Gastrocnemius medialis (tissue), 4 donors: ENCODE measurements around the gene PPT1. TPM values are rescaled to one million over a fixed set of nuclear protein-coding genes. Genes with fewer than 3 reads are reported as not detected.

ENCODE experiments used
- ATAC-seq, 2 donors: fragments of 150-250 bp; one replicate each; pipeline ENCODE4 v1.9.1; 2016
- DNase-seq, 2 donors: peaks; one replicate each; pipeline ENCODE4 v3.0.0-alpha.2; 2019
- H3K27ac ChIP-seq, 4 donors: fragments of 200-600 bp; sonication (generic); 1 replicate in 1 of 4; 2 replicates in 3 of 4; pipeline ENCODE4 v1.5.1; 2016 to 2018; ENCODE audit warnings: mild to moderate bottlenecking in 2 of 4, moderate library complexity in 1 of 4
- H3K27me3 ChIP-seq, 3 donors: fragments of 200-600 bp; sonication (generic) in 2 of 3; 1 replicate in 1 of 3; 2 replicates in 2 of 3; pipeline versions ENCODE4 v1.5.1 to v1.6.0; 2016 to 2019; ENCODE audit warnings: mild to moderate bottlenecking in 1 of 3, moderate library complexity in 1 of 3
- H3K36me3 ChIP-seq, 2 donors: fragments of 200-600 bp; sonication (generic) in 1 of 2; one replicate each; pipeline ENCODE4 v1.5.1; 2017 to 2018
- H3K4me1 ChIP-seq, 2 donors: fragments of 200-600 bp; sonication (generic) in 1 of 2; one replicate each; pipeline ENCODE4 v1.5.1; 2016 to 2017; ENCODE audit warnings: mild to moderate bottlenecking in 2 of 2
- H3K4me3 ChIP-seq, 4 donors: fragments of 200-600 bp; sonication (generic) in 3 of 4; 1 replicate in 1 of 4; 2 replicates in 3 of 4; pipeline ENCODE4 v1.5.1; 2016 to 2019; ENCODE audit warnings: mild to moderate bottlenecking in 2 of 4
- H3K9me3 ChIP-seq, 3 donors: fragments of 200-600 bp; sonication (generic) in 2 of 3; 1 replicate in 1 of 3; 2 replicates in 2 of 3; pipeline ENCODE4 v1.5.1; 2016 to 2019
- POLR2A ChIP-seq, 2 donors: fragments of 450-650 bp; IDR thresholded peaks; one replicate each; pipeline ENCODE4 v1.6.1; 2017; ENCODE audit warnings: antibody characterized with exemption in 2 of 2, mild to moderate bottlenecking in 2 of 2, moderate library complexity in 2 of 2
- in situ Hi-C, 4 donors: fragments of 200-750 bp; cut with MboI; loops; one replicate each; pipeline versions ENCODE4 v1.15.0 to v1.8.0; 2017; ENCODE audit warnings: low sequenced_read_pairs in 4 of 4
- intact Hi-C: fragments of 100-400 bp; cut with DNase I; formaldehyde crosslinking; loops from one replicate; pipeline ENCODE4 v1.15.1; 2023; ENCODE audit warnings: low total_unique reads
- total RNA-seq, 4 donors: library from RNA; depleted of rRNA; stranded (reverse); fragments of >200 nt; gene quantifications; one replicate each; pipeline versions ENCODE4 v1.1.0 to v1.2.3, GENCODE V29; 2016
- TF ChIP-seq, protein P1 (sequence below), 5 experiments: fragments of 450-650 bp in 3 of 5; fragments of 200-600 bp in 2 of 5; sonication (generic) in 2 of 5; IDR thresholded peaks in 4 of 5; conservative IDR thresholded peaks in 1 of 5; 1 replicate in 4 of 5; 2 replicates in 1 of 5; pipeline ENCODE4 v1.5.1; 2016 to 2019; ENCODE audit warnings: antibody characterized with exemption in 5 of 5, mild to moderate bottlenecking in 3 of 5, moderate library complexity in 3 of 5

PPT1 gene
- total RNA-seq, 4 donors from 2014 or later: 8.5 to 23.2 (median 13.4) TPM

DNA sequence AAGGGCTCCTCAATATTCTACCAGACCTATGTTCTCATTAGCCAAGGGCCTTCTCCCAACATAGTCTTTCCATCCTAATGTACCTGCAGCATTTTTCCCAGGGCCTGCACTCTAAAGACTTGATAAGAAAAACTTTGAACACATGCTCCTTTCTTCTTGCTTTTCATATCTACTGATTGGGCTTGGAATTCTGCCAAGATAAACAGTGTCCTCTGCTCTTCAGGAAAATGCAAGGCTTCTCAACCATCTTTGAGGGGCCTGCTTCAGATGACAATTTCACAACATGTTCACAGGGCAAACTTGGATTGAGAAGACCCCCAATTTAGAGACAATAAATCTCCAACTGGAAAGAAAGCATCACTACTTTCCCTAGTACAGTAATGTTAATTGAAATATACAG, 25.8 kb upstream of the PPT1 start:
- in situ Hi-C loops: no loop called here
- no peak overlapping the region for H3K4me3 ChIP-seq
- no peak for ATAC-seq

DNA sequence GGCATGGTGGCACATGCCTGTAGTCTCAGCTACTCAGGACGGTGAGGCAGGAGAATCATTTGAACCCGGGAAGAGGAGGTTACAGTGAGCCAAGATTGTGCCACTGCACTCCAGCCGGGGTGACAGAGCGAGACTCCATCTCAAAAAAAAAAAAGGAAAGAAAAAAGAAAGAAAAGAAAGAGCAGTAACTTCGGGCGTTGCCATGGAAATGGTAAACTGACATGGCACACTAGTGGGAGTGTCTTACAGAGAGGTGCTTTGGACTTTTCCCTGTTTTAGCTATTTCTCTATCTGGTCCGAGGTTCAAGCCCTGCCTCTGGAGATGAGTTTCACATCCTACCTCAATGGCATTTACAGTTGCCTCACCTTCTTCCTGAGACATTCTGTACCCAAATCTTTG, 23.1 kb upstream of the PPT1 start:
- in situ Hi-C loops (no loop called here), intact Hi-C loops (no loop called here)
- no peaks in the 10 kb centered on the region for H3K4me1 ChIP-seq
- ATAC-seq: no peak
- H3K4me3 ChIP-seq: no peak overlapping the region
- H3K27ac ChIP-seq: no peak overlapping the region
- no peaks in the 10 kb centered on the region for H3K9me3 ChIP-seq
- no peaks in the 10 kb centered on the region for H3K27me3 ChIP-seq
- H3K36me3 ChIP-seq: no peaks in the 10 kb centered on the region
- no peak for DNase-seq
- no peak for TF ChIP-seq POLR2A (IDR thresholded peaks at IDR 0.05)
- TF ChIP-seq, protein P1, sequence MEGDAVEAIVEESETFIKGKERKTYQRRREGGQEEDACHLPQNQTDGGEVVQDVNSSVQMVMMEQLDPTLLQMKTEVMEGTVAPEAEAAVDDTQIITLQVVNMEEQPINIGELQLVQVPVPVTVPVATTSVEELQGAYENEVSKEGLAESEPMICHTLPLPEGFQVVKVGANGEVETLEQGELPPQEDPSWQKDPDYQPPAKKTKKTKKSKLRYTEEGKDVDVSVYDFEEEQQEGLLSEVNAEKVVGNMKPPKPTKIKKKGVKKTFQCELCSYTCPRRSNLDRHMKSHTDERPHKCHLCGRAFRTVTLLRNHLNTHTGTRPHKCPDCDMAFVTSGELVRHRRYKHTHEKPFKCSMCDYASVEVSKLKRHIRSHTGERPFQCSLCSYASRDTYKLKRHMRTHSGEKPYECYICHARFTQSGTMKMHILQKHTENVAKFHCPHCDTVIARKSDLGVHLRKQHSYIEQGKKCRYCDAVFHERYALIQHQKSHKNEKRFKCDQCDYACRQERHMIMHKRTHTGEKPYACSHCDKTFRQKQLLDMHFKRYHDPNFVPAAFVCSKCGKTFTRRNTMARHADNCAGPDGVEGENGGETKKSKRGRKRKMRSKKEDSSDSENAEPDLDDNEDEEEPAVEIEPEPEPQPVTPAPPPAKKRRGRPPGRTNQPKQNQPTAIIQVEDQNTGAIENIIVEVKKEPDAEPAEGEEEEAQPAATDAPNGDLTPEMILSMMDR (IDR thresholded peaks at IDR 0.05 in 4 of 5, conservative IDR thresholded peaks at IDR 0.05 in 1 of 5): no peak

More for the DNA sequence above, 25.8 kb upstream of the PPT1 start:
- no peaks in the 10 kb centered on the region for H3K9me3 ChIP-seq
- TF ChIP-seq, protein P1 (IDR thresholded peaks at IDR 0.05 in 4 of 5, conservative IDR thresholded peaks at IDR 0.05 in 1 of 5): no peak
- TF ChIP-seq POLR2A (IDR thresholded peaks at IDR 0.05): no peak
- intact Hi-C loops: no loop called here
- no peaks in the 10 kb centered on the region for H3K4me1 ChIP-seq
- H3K36me3 ChIP-seq: no peaks in the 10 kb centered on the region
- no peak overlapping the region for H3K27ac ChIP-seq
- H3K27me3 ChIP-seq: peaks cover 0 to 4% (median 0%) of the 10 kb centered on the region in 3 donors
- DNase-seq: no peak

DNA sequence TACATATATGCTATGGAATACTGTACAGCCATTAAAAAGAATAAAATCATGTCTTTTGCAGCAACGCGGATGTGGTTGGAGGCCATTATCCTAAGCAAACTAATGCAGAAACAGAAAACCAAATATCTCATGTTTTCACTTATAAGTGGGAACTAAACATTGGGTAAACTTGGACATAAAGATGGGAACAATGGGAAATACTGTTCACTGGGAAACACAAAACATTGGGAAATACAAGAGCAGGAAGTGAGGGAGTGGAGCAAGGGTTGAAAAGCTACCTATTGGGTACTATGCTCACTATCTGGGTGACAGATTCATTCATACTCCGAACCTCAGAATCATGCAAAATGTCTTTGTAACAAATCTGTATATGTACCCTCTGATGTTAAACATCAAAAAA, 17.3 kb upstream of the PPT1 start:
- Histone ChIP-seq H3K27ac (no peak overlapping the region), H3K36me3 (no peaks in the 10 kb centered on the region), H3K9me3 (no peaks in the 10 kb centered on the region), H3K27me3 (peaks cover 0 to 8% (median 0%) of the 10 kb centered on the region in 3 donors), H3K4me1 (no peaks in the 10 kb centered on the region), H3K4me3 (no peak overlapping the region)
- no peak for DNase-seq
- no peak for ATAC-seq
- in situ Hi-C loops (no loop called here), intact Hi-C loops (no loop called here)
- TF ChIP-seq, protein P1 (IDR thresholded peaks at IDR 0.05 in 4 of 5, conservative IDR thresholded peaks at IDR 0.05 in 1 of 5): no peak
- no peak for TF ChIP-seq POLR2A (IDR thresholded peaks at IDR 0.05)

DNA sequence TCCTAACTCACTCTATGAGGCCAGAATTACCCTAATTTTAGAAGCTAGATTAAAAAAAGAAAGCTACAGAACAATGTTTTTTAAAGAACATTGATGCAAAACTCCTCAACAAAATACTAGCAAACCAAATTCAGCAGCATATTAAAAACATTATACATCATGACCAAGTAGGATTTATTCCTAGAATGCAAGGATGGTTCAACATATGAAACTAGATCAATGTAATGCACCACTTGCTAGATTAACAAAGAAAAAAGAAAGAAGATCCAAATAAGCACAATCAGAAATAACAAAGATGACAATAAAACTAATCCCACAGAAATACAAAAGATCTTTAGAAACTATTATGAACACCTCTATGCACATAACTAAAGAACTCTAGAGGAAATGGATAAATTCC, 13.3 kb upstream of the PPT1 start:
- Histone ChIP-seq H3K9me3 (no peaks in the 10 kb centered on the region), H3K36me3 (no peaks in the 10 kb centered on the region), H3K27ac (no peak overlapping the region), H3K27me3 (peaks cover 0 to 8% (median 0%) of the 10 kb centered on the region in 3 donors), H3K4me3 (no peak overlapping the region), H3K4me1 (no peaks in the 10 kb centered on the region)
- in situ Hi-C loops (no loop called here), intact Hi-C loops (no loop called here)
- ATAC-seq: no peak
- no peak for DNase-seq
- TF ChIP-seq POLR2A (IDR thresholded peaks at IDR 0.05): no peak

DNA sequence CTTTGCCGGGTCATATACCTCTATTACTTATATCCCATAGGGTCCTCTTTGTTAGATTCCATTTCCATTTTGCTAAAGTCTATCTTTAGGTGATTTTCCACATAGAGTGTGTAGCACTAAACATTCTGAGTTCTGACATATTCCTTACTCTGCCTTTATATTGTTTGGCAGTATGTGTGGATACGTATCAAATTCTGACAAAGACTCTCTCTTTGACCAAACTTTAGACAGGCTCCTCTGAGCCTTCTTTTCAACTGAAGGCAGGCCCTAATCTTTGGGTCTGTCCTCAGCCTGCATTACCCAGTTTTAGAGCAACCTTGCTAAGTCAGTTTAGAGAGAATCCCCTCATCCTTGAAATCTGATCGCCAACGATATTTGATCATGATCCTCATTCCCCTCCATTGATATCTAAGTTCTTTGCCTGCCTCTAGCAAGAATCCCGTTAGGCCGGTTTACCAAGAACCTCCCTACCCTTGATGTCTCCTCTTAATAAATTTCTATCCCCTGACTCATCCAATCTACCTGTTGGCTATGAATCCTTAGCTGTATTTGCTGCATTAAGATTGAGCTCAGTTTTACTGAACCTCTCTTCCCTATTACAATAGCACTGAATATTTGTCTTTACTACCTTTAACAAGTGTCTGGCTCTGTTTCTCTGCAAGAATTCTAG, 10.4 kb upstream of the PPT1 start:
- H3K27me3 ChIP-seq: peaks cover 0 to 8% (median 0%) of the 10 kb centered on the region in 3 donors
- DNase-seq (no peak), ATAC-seq (no peak)
- no peaks in the 10 kb centered on the region for H3K9me3 ChIP-seq
- no peak for TF ChIP-seq POLR2A (IDR thresholded peaks at IDR 0.05)
- TF ChIP-seq, protein P1 (IDR thresholded peaks at IDR 0.05 in 4 of 5, conservative IDR thresholded peaks at IDR 0.05 in 1 of 5): no peak
- intact Hi-C loops: no loop called here
- in situ Hi-C loops: no loop called here
- no peak overlapping the region for H3K4me3 ChIP-seq
- no peaks in the 10 kb centered on the region for H3K4me1 ChIP-seq
- no peaks in the 10 kb centered on the region for H3K36me3 ChIP-seq
- no peak overlapping the region for H3K27ac ChIP-seq
